ENCODE data around the gene MEN1.

MEN1 gene

DNA sequence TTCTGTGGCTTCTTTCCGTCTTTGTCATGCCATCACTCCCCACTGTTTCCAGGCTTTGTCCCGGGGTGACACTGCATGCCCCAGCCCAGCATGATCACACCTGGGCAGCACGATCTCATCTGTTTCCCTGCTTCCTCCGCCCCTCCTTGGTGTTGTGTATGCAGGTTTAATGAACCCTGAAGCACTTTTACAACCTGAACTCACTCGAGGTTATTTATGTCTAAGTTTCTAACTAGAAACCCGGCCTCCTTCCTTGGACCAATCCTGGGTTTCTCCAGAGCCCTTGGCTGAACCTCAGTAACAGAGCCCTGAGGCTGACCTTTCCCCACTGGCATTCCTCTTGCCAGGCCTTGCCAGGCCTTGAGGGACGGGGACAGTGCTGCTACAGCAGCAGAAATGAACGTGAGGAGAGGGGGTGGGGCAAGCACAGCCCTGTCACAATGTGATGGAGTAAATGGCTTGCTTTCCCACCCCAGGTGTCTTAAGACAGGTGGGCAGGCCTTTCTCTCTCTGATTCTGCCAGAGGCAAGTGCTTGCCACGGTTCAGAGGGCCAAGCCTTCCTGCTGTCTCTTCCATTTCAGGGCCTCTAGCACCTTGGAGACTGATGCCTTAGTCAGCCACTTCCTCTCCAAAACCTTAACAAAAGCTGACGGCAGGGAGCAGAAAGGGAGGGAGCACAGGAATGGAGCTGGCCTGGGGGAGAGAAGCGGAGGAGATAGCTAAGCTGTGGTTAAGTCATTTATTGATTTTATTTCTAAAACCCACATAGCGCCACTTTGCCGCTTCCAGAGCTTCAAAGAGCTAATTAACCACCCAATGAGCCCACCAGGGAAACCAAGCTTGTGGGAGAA, 47.5 kb downstream of the MEN1 start:
- DNase-seq (ENCODE audit: low read depth in 3 of 3) = no peak

DNA sequence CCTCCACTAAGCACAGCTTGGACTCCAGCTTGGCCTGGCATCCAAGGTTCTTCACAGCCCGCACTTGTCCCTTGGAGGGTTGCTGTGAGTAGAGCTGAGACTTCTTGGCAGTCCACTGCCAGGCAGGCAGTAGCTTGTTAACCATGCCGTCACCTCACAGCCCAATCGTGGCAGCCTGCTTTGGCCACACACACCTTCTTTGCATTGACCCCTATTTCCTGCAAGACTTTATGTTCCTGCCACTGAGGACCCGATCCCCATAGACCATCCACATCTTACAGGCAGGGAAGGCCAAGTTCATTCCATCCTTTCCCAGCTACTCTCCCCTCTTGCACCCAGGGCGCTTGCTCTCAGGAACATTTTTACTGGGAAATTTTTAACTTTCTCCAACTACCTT, 48.1 kb downstream of the MEN1 start:
- no peak for DNase-seq (ENCODE audit: low read depth in 3 of 3)

DNA sequence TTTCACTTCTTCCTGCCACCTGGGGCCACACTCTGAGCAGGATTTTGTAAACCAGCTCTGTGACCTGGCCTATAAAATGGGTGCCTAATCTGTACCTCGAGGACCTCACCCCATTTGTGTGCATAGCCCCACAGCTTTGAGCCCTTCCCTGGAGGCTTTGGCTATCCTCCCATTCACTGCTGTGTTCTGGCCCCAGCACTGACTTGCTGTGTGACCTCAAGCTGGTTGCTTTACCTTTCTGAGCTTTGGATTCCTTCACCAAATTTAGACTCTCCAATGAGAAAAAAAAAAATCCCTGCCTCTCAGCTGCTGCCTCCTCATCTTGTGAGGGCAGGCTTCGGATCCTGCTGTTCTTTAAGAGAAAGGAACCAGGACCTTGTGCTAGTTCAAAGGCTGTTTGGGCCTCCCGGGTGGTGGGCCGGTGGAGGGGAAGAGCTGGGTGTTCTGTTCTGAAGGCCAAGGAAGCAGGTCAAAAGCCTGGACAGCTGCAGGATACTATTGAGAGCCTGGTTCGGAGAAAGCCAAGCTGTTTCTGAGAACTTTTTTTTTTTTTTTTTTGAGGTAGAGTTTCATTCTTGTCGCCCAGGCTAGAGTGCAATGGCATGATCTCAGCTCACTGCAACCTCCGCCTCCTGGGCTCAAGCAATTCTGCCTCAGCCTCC, 49.5 kb downstream of the MEN1 start:
- no peak for DNase-seq (ENCODE audit: low read depth in 3 of 3)

DNA sequence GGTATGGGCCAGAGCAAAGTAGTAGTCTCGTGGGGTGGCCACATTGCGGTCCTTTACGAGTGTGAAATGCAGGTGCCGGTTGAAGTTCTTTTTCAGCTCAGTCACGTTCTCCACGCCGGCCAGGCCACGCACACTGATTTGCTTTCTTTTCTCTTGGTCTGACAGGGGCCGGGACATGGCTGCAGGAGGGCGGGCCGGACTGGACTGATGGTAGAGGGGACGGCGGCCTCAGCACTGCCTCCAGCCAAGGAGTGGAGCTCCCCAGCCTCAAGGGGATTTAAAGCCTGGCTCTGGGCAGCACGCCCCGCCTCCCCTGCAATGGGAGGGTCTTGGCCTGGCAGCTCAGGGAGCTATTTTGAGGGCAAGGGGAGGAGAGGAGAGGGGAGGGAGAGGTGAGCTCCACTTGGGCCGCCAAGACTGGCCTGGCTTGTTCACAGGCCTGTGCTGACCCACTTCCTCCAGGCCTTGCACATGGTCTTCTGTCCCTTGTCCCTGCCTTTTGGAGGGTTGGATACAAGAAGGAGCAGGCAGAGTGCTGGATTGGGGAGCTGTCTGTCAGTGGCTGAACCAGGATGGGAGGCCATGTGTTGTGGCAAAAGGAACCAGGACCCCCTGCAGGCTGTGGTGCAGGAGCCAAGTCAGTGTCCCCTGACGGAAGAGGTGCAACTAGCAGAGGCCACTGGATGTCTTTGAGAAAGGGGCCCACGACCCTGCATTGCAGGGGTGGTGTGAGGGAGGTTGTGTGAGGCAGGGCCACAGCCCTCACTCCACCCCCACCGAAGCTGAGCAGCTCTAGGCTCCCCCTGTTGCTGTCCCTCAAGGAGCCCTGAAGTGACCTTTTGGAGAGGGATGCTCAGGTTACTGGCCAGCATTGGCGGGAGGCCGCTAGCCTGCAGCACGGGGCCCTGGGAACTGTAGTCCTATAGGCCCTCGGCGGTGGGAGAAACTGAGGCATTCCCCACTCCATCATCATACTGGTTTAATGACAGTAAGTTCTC, 50.3 kb downstream of the MEN1 start, which contains the start of gene PYGM:
Gene PYGM, minus strand, starts transcription at position 253 of the 998 bp plus-strand sequence. Its CDS starts 76 bp downstream, at position 177.
- DNase-seq (ENCODE audit: low read depth in 3 of 3) = no peak

DNA sequence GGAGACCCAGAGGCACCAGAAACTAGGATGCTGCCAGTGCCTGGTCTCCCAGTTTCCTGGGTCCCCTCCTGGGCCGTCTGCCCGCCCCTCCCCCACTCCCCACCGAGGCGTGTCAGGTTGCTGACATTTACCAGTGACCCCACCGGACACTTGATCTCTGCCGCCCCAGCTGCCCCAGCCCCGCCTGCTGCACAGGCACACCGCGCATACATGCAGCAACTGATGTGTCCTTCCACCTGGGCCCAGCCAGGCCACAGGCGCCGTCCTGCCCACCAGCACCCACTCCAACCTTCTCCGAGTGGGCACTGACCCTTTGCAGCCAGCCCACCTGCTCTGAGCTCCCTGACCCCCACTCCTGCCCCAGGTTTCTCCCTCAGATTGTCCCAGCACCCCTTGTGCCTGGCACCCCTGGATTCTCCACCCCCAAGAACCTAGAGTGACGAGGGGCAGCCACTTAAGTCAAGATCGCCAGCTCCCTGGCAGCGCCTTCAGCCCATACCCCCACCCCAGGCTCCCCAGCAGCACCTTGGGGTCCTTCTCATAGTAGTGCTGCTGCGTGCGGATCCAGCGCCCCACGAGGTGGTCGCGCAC, 51.1 kb downstream of the MEN1 start:
- no peak for DNase-seq (ENCODE audit: low read depth in 3 of 3)

DNA sequence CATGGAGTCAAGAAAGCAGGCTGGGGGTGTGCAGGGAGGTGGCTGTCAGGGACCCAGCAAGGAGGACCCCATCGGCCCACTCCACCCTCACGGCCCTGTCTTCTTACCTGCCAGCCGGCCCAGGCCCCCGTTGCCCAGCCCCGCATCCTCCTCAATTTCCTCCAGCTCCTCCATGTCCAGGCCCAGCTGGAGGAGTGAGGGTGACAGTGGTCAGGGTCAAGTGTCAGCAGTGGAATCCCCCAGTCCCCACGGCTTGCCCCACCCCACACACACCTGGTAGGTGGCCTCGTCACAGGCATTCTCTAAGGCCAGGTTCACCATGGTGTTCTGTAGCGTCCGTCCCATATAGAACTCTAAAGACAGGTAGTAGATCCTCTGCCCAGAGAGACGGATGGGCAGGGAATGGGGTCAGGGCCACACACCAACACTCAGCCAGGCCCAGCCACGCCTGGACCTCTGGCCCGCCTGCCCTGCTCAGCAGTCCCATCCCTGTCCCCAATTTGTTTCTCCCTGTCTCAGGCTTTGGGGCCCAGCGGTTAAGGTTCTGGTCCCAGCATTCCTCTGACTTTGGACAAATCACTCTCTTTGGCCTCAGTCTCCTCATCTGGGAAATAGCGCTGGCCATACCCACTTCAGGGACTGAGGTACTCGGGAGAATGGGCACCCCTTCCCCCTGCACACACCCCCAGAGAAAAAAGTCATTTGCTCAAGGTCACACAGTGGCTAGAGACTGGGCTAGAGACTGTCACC, 51.8 kb downstream of the MEN1 start:
- no peak for DNase-seq (ENCODE audit: low read depth in 3 of 3)

DNA sequence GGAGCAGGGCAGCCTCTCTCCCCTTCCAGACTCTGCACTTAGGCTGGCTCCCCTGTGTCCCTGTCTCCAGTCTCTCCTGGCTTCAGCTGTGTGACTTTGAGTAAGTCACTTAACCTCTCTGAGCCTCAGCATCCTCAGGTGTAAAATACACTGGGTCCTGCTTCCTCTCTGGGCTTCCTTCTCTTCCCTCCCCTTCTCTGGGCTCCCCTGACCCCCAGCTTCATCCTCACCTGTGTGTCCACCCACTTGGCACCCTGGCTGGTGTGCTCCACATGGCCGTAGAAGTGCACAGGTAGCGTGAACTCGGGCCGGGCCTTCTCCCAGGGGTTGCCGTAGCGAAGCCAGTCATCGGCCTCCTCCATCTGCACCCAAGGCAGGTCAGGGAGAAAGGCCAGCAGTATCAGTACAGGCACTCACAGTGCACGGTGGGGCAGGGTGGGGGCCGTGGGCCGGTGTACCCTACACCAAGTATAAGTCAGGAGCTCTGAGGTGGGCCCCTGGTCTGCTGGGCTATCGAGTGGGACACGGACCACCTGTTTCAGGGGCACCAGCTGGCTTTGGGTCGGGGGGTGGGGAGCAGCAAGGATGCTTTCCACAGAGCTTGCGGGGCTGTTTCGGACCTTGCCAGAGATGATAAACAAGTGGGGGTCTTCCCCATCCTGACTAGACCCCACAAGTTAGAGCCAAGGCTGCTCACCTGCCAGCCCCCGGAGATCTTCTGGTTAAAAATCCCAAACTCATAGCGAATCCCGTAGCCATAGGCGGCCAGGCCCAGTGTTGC, 52.6 kb downstream of the MEN1 start:
- no peak for DNase-seq (ENCODE audit: low read depth in 3 of 3)

DNA sequence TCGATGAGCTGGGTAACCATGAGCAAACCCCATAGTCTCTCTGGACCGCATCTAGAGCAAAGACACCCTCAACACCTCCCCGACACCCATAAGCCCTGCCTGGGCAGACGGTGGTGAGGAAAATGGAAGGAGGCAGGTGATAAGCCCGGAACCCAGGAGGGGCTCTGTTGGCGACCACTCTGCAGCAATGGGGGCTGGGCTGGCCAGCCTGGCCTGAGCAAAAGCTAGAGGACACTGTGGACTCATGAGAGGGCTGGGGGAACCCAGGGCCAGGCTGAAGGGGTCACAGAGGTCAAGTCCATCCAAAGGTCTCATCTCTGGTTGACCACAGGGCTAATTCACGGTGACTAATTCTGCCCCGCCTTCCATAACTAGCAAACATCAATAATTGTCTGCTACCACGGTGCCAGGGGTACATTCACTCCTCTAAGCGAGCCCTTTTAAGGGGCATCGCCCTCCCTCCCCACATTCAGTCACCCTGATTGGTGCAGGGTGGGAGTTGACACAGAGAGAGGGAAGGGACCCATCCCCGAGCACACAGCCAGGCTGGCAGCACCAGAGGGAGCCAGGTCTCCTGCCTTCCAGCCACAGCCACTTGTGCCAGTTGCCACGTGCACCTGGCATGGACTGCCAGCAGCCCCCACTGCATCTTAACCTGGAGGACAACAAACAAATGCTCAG, 54.5 kb downstream of the MEN1 start:
- no peak for DNase-seq (ENCODE audit: low read depth in 3 of 3)

DNA sequence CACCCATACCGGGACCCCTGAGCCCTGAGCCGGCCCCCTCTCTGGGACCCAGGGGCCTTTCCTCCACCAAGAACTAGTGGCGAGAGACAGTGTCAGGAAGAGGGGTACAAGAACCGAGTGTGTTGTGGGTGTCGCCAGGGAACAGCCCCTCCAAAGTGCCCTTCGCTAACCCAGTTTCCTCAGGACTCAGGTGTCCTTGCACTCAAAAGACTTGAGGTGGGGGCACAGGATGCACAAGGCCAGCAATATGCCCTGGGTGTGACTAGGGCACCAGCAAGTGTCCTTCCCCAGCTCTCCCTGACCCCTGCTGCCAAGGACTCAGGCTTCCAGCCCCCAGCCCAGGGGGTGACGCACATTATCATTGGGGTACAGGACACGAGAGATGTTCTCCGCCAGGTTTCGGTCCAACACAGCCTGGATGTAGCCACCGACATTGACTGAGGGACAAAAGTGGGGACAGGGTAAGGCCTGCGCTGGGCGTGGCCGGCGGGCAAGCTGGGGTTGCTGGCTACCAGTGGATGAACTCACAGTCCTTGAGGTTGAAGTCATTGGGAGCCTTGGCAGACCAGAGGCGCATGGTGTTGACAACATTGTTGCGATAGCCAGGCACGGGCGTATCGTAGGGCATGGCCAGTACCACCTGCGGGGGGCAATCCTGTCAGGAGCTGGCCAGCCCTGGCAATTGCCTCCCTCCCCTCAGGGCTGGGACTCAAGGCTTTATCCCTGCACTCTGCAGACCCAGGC, 55.3 kb downstream of the MEN1 start:
- no peak for DNase-seq (ENCODE audit: low read depth in 3 of 3)

DNA sequence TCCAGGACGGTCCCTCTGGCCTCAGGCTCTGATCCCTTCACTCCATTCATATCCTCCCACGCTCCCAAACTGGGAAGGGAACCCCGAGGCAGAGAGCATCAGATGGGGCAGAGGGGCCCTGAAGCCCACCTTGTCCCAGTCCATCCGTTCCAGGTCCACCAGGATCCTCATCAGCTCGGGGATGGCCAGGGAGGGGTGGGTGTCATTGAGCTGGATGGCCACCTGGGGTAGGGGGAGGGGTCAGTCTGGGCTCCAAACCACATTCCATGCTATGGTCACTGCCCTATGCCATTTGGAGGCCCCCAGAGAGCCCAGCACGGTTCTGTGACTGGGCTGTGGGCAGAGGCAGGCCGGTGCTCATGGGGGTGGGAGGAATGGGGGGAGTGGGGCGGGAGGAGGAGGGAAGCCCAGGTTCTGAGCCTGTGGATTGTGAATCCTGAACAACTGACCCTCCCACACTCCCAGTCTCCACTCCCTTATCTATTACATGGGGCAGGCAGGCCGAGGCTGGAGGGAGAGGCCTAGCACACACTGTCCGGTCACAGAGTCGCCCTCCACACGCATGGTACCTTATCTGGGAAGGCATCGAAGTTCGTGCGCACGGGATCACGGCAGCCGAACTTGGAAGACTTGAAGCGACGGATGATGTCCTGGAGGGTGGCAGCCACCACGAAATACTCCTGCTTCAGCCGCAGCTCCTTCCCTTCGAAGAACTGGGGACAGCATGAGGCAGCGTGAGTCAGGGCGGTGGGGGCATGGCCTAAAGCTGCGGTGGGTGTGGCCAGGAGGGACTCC, 56.0 kb downstream of the MEN1 start:
- no peak for DNase-seq (ENCODE audit: low read depth in 3 of 3)
